HL-60 (cell line): Measurements from ENCODE around the gene COLQ.

Experiments
- DNase-seq, 2 experiments: peaks; one replicate each; pipeline ENCODE4 v3.0.0-alpha.2; 2010 to 2020; ENCODE audit warnings: low read depth in 1 of 2, low spot score in 1 of 2
- H3K27ac ChIP-seq: fragments of 250-450 bp; sonication (Bioruptor Pico); replicated peaks from 2 replicates; pipeline ENCODE4 v1.5.1; 2020; ENCODE audit warnings: mild to moderate bottlenecking, moderate library complexity
- H3K27me3 ChIP-seq: fragments of 250-450 bp; sonication (Bioruptor Pico); 2 replicates; pipeline ENCODE4 v1.5.1; 2021; ENCODE audit warnings: mild to moderate bottlenecking, moderate library complexity; ENCODE audit not compliant: insufficient read depth, poor library complexity, severe bottlenecking
- H3K4me3 ChIP-seq: replicated peaks from 2 replicates; pipeline ENCODE4 v1.5.1; 2011; ENCODE audit warnings: mild to moderate bottlenecking, control low read depth, low read length; ENCODE audit not compliant: insufficient read depth
- CTCF ChIP-seq: IDR thresholded peaks from one replicate; pipeline ENCODE4 v1.5.1; 2011; ENCODE audit warnings: low read length, control low read depth, inconsistent platforms; ENCODE audit not compliant: insufficient read depth
- GABPA ChIP-seq: IDR thresholded peaks from 2 replicates; pipeline ENCODE4 v1.6.1; 2012; ENCODE audit warnings: low read depth
- POLR2AphosphoS5 ChIP-seq: IDR thresholded peaks from 2 replicates; pipeline ENCODE4 v1.6.1; 2012; ENCODE audit warnings: low read depth
- REST ChIP-seq: IDR thresholded peaks from 2 replicates; pipeline ENCODE4 v1.6.1; 2012; ENCODE audit warnings: low read depth; ENCODE audit not compliant: insufficient replicate concordance
- SPI1 ChIP-seq: IDR thresholded peaks from 2 replicates; pipeline ENCODE4 v1.6.1; 2012; ENCODE audit warnings: low read depth, mild to moderate bottlenecking, borderline replicate concordance

Gene COLQ

GRCh38 chr3:15477951-15478639 lies 43.4 kb downstream of the COLQ start:
- Histone ChIP-seq H3K4me3 (no peak overlapping the region), H3K27ac (no peak overlapping the region), H3K27me3 (no peaks in the 10 kb centered on the region)
- no peak for DNase-seq
- no peak for TF ChIP-seq GABPA
- no peak for TF ChIP-seq SPI1
- TF ChIP-seq REST: no peak
- TF ChIP-seq CTCF: no peak
- TF ChIP-seq POLR2AphosphoS5: no peak

- no peak overlapping the region for H3K27ac ChIP-seq
- no peak overlapping the region for H3K4me3 ChIP-seq
- no peak for DNase-seq
- TF ChIP-seq SPI1: no peak
- TF ChIP-seq GABPA: no peak
- no peak for TF ChIP-seq POLR2AphosphoS5
- no peak for TF ChIP-seq REST
- TF ChIP-seq CTCF: no peak
- H3K27me3 ChIP-seq: no peaks in the 10 kb centered on the region
Observed at GRCh38 chr3:15476378-15476777, 45.1 kb downstream of the COLQ start.

GRCh38 chr3:15475161-15475560 lies 46.3 kb downstream of the COLQ start:
- DNase-seq: no peak
- Histone ChIP-seq H3K27ac (no peak overlapping the region), H3K4me3 (no peak overlapping the region), H3K27me3 (no peaks in the 10 kb centered on the region)
- no peak for TF ChIP-seq GABPA
- TF ChIP-seq REST: no peak
- no peak for TF ChIP-seq CTCF
- no peak for TF ChIP-seq SPI1
- TF ChIP-seq POLR2AphosphoS5: no peak
